IMR-90 (cell line): ENCODE results near the gene AMBP. TPM values are rescaled to one million over a fixed set of nuclear protein-coding genes. Genes with fewer than 3 reads are reported as not detected.

ENCODE experiments used
- ATAC-seq: fragments of 200-7000 bp; cut with Tn5 transposase; 2 replicates; pipeline ENCODE4 v1.9.1; 2020; ENCODE audit warnings: low read depth, mild to moderate bottlenecking, moderate library complexity
- BruUV-seq: library from RNA; stranded (reverse); fragments of 400-500 nt; replicated peaks from 2 replicates; lab custom pipeline; 2021; lab: Mats Ljungman, UMichigan
- CTCF ChIA-PET: fragments of 300-600 bp; formaldehyde crosslinking; extraction: SDS; loops from one replicate; lab custom pipeline; 2021; ENCODE audit warnings: antibody characterized with exemption; lab: Yijun Ruan, JAX
- POLR2A ChIA-PET: fragments of 300-600 bp; sonication (Branson Sonifier 250); formaldehyde crosslinking; loops from one replicate; lab custom pipeline; 2022; ENCODE audit warnings: antibody characterized with exemption; ENCODE audit not compliant: unreplicated experiment; lab: Charles Lee
- DNase-seq: peaks from one replicate; pipeline ENCODE4 v3.0.0; 2013
- H2AFZ ChIP-seq: replicated peaks from 2 replicates; pipeline ENCODE3; 2013; ENCODE audit warnings: low read length, mild to moderate bottlenecking; ENCODE audit not compliant: poor library complexity
- H2AK5ac ChIP-seq: 2 replicates; pipeline ENCODE4 v1.6.1; 2013; ENCODE audit warnings: low read depth, low read length, inconsistent platforms
- H2AK9ac ChIP-seq: replicated peaks from 2 replicates; pipeline ENCODE3; 2013; ENCODE audit warnings: mild to moderate bottlenecking, low read depth, low read length, moderate library complexity; ENCODE audit not compliant: poor library complexity
- H2BK120ac ChIP-seq: 2 replicates; pipeline ENCODE4 v1.6.1; 2013; ENCODE audit warnings: low read depth, low read length, inconsistent platforms
- H2BK15ac ChIP-seq: 3 replicates; pipeline ENCODE4 v1.6.1; 2013; ENCODE audit warnings: low read depth, low read length, inconsistent platforms
- H2BK20ac ChIP-seq: 2 replicates; pipeline ENCODE4 v1.6.1; 2013; ENCODE audit warnings: low read depth, mild to moderate bottlenecking, inconsistent platforms, low read length, moderate library complexity
- H2BK5ac ChIP-seq: 2 replicates; pipeline ENCODE4 v1.6.1; 2013; ENCODE audit warnings: mild to moderate bottlenecking, low read depth, low read length, inconsistent platforms; ENCODE audit not compliant: poor library complexity, severe bottlenecking
- H3K14ac ChIP-seq: replicated peaks from 2 replicates; pipeline ENCODE4 v1.6.1; 2013; ENCODE audit warnings: low read depth, low read length, inconsistent platforms
- H3K18ac ChIP-seq: 2 replicates; pipeline ENCODE4 v1.6.1; 2013; ENCODE audit warnings: low read depth, low read length, control low read depth
- H3K23ac ChIP-seq: 2 replicates; pipeline ENCODE4 v1.6.1; 2013; ENCODE audit warnings: low read depth, low read length, inconsistent platforms
- H3K27ac ChIP-seq: 2 replicates; pipeline ENCODE4 v1.5.1; 2013; ENCODE audit warnings: mild to moderate bottlenecking, control low read depth, low read length; ENCODE audit not compliant: insufficient read depth
- H3K27me3 ChIP-seq: 2 replicates; pipeline ENCODE4 v1.6.1; 2013; ENCODE audit warnings: low read length; ENCODE audit not compliant: control insufficient read depth, insufficient read depth
- H3K36me3 ChIP-seq: 2 replicates; pipeline ENCODE4 v1.6.1; 2013; ENCODE audit warnings: low read length, mixed read lengths; ENCODE audit not compliant: control insufficient read depth, insufficient read depth
- H3K4ac ChIP-seq: 2 replicates; pipeline ENCODE4 v1.6.1; 2013; ENCODE audit warnings: low read depth, low read length, inconsistent platforms
- H3K4me1 ChIP-seq: 2 replicates; pipeline ENCODE4 v1.6.1; 2013; ENCODE audit warnings: low read length, mixed read lengths; ENCODE audit not compliant: control insufficient read depth, insufficient read depth
- H3K4me2 ChIP-seq: 2 replicates; pipeline ENCODE4 v1.6.1; 2013; ENCODE audit warnings: low read depth, mild to moderate bottlenecking, control low read depth, low read length, moderate library complexity
- H3K4me3 ChIP-seq: 2 replicates; pipeline ENCODE4 v1.5.1; 2013; ENCODE audit warnings: low read depth, mild to moderate bottlenecking, control low read depth, low read length, moderate library complexity; ENCODE audit not compliant: insufficient read depth
- H3K56ac ChIP-seq: 2 replicates; pipeline ENCODE4 v1.6.1; 2013; ENCODE audit warnings: low read length, inconsistent platforms; ENCODE audit not compliant: insufficient read depth; ENCODE audit errors: extremely low read depth
- H3K79me1 ChIP-seq, 2 experiments: 2 replicates each; pipeline ENCODE4 v1.6.1; 2013; ENCODE audit warnings: low read length in 2 of 2, inconsistent platforms in 1 of 2, low read depth in 1 of 2
- H3K9ac ChIP-seq: 2 replicates; pipeline ENCODE4 v1.6.1; 2013; ENCODE audit warnings: low read depth, low read length, control low read depth
- H3K9me1 ChIP-seq: 2 replicates; pipeline ENCODE4 v1.6.1; 2013; ENCODE audit warnings: low read length, inconsistent platforms; ENCODE audit not compliant: insufficient read depth
- H3K9me3 ChIP-seq: 2 replicates; pipeline ENCODE4 v1.6.1; 2013; ENCODE audit warnings: low read length; ENCODE audit not compliant: control insufficient read depth, insufficient read depth
- H4K20me1 ChIP-seq: 2 replicates; pipeline ENCODE4 v1.6.1; 2013; ENCODE audit warnings: low read length, inconsistent platforms; ENCODE audit not compliant: insufficient read depth
- H4K5ac ChIP-seq: 2 replicates; pipeline ENCODE4 v1.6.1; 2013; ENCODE audit warnings: mild to moderate bottlenecking, low read depth, low read length, control low read depth
- H4K8ac ChIP-seq, 2 experiments: 2 replicates each; pipeline ENCODE4 v1.6.1; 2013; ENCODE audit warnings: low read depth in 2 of 2, low read length in 2 of 2, control low read depth in 1 of 2, inconsistent platforms in 1 of 2
- H4K91ac ChIP-seq: 2 replicates; pipeline ENCODE4 v1.6.1; 2013; ENCODE audit warnings: low read depth, low read length, inconsistent platforms; ENCODE audit not compliant: insufficient read depth
- BHLHE40 ChIP-seq: fragments of 150-350 bp; IDR thresholded peaks from 2 replicates; pipeline ENCODE4 v1.6.1; 2016; ENCODE audit warnings: mild to moderate bottlenecking, low read depth, low read length
- CHD1 ChIP-seq: IDR thresholded peaks from 2 replicates; pipeline ENCODE4 v1.6.1; 2012; ENCODE audit warnings: low read depth, low read length, improper control_type of control experiment
- POLR2A ChIP-seq: IDR thresholded peaks from 2 replicates; pipeline ENCODE4 v1.6.1; 2012; ENCODE audit warnings: mild to moderate bottlenecking, low read depth, low read length
- SMC3 ChIP-seq: fragments of 150-350 bp; IDR thresholded peaks from 2 replicates; pipeline ENCODE4 v1.6.1; 2016; ENCODE audit warnings: low read depth, mild to moderate bottlenecking, antibody characterized with exemption, low read length, moderate library complexity
- USF2 ChIP-seq: fragments of 150-350 bp; IDR thresholded peaks from 2 replicates; pipeline ENCODE4 v1.6.1; 2017; ENCODE audit warnings: mild to moderate bottlenecking, antibody characterized with exemption, low read length, low read depth
- WGBS, 2 experiments: methylation state at CpG; one replicate each; pipeline versions ENCODE4 v1.1.5 to v1.1.7; 2013; ENCODE audit warnings: missing lambda C conversion rate in 2 of 2; ENCODE audit not compliant: insufficient read length in 1 of 2; ENCODE audit errors: extremely low coverage in 2 of 2; 5-methylcytosine and 5-hydroxymethylcytosine counted together
- dilution Hi-C: fragments of 300-500 bp; cut with HindIII; formaldehyde crosslinking; loops from one replicate; pipeline ENCODE4 v1.14.3; 2018; ENCODE audit warnings: low sequenced_read_pairs; ENCODE audit not compliant: unreplicated experiment
- in situ Hi-C: fragments of 300-500 bp; cut with MboI; formaldehyde crosslinking; loops from 3 replicates; pipeline ENCODE4 v1.14.3; 2019; ENCODE audit warnings: low sequenced_read_pairs, inconsistent platforms, mixed read lengths
- intact Hi-C: fragments of 100-400 bp; cut with micrococcal nuclease; formaldehyde crosslinking; loops from 2 replicates; pipeline ENCODE4 v1.10.0; 2022
- polyA plus RNA-seq, 3 experiments: library from polyadenylated mRNA; depleted of rRNA; stranded (reverse); fragments of >200 nt; gene quantifications; 2 replicates each; pipeline ENCODE4 v1.2.3, GENCODE V29; 2012; ENCODE audit warnings: low replicate concordance in 1 of 3
- total RNA-seq: library from RNA; depleted of rRNA; stranded (reverse); fragments of >200 nt; gene quantifications from 2 replicates; pipeline ENCODE4 v1.2.3, GENCODE V29; 2012
- TF ChIP-seq, protein P1 (sequence below): conservative IDR thresholded peaks from 2 replicates; pipeline ENCODE4 v1.5.1; 2012; ENCODE audit warnings: mild to moderate bottlenecking, low read depth, low read length, improper control_type of control experiment
- TF ChIP-seq, protein P2 (sequence below): fragments of 150-350 bp; IDR thresholded peaks from 2 replicates; pipeline ENCODE4 v1.6.1; 2016; ENCODE audit warnings: low read depth, mild to moderate bottlenecking, low read length, moderate library complexity, borderline replicate concordance

The AMBP gene
- total and polyA plus RNA-seq, 2 of the 4 experiments (the other 2 are of a cell fraction) = not detected

- Histone ChIP-seq H3K36me3 (no peaks in the 10 kb centered on the region), H3K4me1 (no peaks in the 10 kb centered on the region), H2BK20ac (no peak overlapping the region), H3K23ac (no peak overlapping the region), H3K4me2 (no peak overlapping the region), H3K9me3 (peaks cover 6% of the 10 kb centered on the region), H4K20me1 (no peaks in the 10 kb centered on the region), H4K5ac (no peak overlapping the region), H3K9ac (no peak overlapping the region), H2AK9ac (no peak overlapping the region), H3K4me3 (no peak overlapping the region), H2BK120ac (no peak overlapping the region), H3K18ac (no peak overlapping the region), H4K8ac (no peak overlapping the region), H3K14ac (no peak overlapping the region), H2AK5ac (no peak overlapping the region), H2AFZ (peak overlapping the region; percentile 56), H3K27ac (no peak overlapping the region), H2BK15ac (no peak overlapping the region), H3K56ac (no peak overlapping the region), H2BK5ac (no peak overlapping the region), H3K79me1 (no peaks in the 10 kb centered on the region), H4K91ac (no peak overlapping the region), H3K9me1 (no peaks in the 10 kb centered on the region), H3K27me3 (peaks cover 67% of the 10 kb centered on the region), H3K4ac (no peak overlapping the region)
- no TSS peak for BruUV-seq
- intact Hi-C loops = no loop called here
- TF ChIP-seq POLR2A = no peak
- TF ChIP-seq CHD1 = no peak
- no peak for TF ChIP-seq SMC3
- TF ChIP-seq, protein P1, sequence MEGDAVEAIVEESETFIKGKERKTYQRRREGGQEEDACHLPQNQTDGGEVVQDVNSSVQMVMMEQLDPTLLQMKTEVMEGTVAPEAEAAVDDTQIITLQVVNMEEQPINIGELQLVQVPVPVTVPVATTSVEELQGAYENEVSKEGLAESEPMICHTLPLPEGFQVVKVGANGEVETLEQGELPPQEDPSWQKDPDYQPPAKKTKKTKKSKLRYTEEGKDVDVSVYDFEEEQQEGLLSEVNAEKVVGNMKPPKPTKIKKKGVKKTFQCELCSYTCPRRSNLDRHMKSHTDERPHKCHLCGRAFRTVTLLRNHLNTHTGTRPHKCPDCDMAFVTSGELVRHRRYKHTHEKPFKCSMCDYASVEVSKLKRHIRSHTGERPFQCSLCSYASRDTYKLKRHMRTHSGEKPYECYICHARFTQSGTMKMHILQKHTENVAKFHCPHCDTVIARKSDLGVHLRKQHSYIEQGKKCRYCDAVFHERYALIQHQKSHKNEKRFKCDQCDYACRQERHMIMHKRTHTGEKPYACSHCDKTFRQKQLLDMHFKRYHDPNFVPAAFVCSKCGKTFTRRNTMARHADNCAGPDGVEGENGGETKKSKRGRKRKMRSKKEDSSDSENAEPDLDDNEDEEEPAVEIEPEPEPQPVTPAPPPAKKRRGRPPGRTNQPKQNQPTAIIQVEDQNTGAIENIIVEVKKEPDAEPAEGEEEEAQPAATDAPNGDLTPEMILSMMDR = no peak
- TF ChIP-seq BHLHE40 = no peak
- no peak for TF ChIP-seq USF2
- TF ChIP-seq, protein P2, sequence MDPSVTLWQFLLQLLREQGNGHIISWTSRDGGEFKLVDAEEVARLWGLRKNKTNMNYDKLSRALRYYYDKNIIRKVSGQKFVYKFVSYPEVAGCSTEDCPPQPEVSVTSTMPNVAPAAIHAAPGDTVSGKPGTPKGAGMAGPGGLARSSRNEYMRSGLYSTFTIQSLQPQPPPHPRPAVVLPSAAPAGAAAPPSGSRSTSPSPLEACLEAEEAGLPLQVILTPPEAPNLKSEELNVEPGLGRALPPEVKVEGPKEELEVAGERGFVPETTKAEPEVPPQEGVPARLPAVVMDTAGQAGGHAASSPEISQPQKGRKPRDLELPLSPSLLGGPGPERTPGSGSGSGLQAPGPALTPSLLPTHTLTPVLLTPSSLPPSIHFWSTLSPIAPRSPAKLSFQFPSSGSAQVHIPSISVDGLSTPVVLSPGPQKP = no peak
- WGBS, 2 experiments = 67% methylated on average over 1 of the region's 14 CpGs; no CpG with 5 or more reads in 1 of the 2 experiments
- ATAC-seq (no peak), DNase-seq (no peak)
- POLR2A ChIA-PET = no interaction called here
- CTCF ChIA-PET = no interaction called here
- in situ Hi-C loops = no loop called here
- dilution Hi-C loops = no loop called here
Observed at GRCh38 chr9:114096866-114097612, 18.9 kb upstream of the AMBP start.
